ENCODE results near the gene NDUFS6.
"Not testable (repeated sequence)": the region's sequence is repeated elsewhere in the genome, so short reads cannot be mapped to it uniquely, and the experiment has no call there.

NDUFS6 gene

DNA sequence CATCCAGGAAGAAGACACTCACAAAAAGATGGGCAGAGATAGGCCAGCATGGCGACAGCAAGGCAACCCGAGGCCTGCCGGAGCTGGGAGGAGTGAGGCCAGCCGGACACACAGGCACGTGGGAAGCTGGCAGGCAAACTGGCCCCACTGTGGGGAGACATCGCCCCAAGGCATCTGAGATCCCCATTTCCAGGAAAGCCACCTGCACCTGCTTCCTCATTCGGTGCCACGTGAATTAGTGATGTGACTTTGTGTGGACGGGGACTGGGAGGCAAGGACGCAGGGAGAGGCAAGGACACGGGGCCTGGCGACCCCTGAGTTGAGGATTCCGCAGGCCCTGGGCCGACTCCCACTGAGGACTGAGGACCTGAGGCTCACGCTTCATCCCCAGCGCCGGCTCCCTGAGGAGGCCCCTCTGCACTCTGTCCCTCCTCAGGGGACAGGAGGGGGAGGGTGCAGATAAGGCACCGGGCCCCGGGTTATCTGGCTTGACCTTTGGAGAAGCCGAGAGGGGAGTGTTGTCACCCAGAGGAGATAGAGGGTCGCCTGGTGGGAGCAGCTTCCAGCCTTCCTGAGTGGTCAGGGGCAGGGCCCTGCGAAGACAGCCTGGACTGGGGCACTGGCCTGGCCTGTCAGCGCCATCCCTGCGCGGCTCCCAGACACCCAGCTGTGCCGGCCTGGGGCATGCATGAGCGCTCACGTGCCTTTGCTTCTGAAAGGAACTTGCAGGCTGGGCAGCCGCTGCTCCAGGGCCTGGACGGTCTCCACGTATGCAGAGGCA is 39.7 kb downstream of the NDUFS6 start:
- in situ Hi-C loops (cut with MboI; ENCODE audit: low pct_unique_long_range_greater_than_20kb, low sequenced_read_pairs) = no loop called here
- no peak for DNase-seq

- in situ Hi-C loops (cut with MboI; ENCODE audit: low pct_unique_long_range_greater_than_20kb, low sequenced_read_pairs) = no loop called here
- no peak for DNase-seq
These were observed 41.0 kb downstream of the NDUFS6 start for GRCh38 chr5:1842004-1842819.

DNA sequence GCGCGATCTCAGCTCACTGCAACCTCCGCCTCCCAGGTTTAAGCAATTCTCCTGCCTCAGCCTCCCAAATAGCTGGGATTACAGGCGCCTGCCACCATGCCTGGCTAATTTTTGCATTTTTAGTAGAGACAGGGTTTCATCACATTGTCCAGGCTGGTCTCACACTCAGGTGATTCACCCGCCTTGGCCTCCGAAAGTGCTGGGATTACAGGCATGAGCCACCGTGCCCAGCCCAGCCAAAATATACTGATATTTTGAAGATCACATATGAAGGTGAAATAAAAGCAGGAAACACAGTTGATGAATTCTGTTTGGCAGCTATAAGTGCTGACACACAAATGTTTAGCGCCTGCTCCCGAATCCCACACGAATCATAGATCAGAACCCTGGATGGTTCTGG is 42.6 kb downstream of the NDUFS6 start:
- in situ Hi-C loops (cut with MboI; ENCODE audit: low pct_unique_long_range_greater_than_20kb, low sequenced_read_pairs); DNase-seq: not testable (repeated sequence)

- in situ Hi-C loops (cut with MboI; ENCODE audit: low pct_unique_long_range_greater_than_20kb, low sequenced_read_pairs) = no loop called here
These were observed 43.7 kb downstream of the NDUFS6 start for GRCh38 chr5:1844708-1845436.

GRCh38 chr5:1845696-1846095 is 44.5 kb downstream of the NDUFS6 start:
- in situ Hi-C loops (cut with MboI; ENCODE audit: low pct_unique_long_range_greater_than_20kb, low sequenced_read_pairs) = no loop called here
- no peak for DNase-seq

More at GRCh38 chr5:1844708-1845436, 43.7 kb downstream of the NDUFS6 start:
- DNase-seq = no peak

- in situ Hi-C loops (cut with MboI; ENCODE audit: low pct_unique_long_range_greater_than_20kb, low sequenced_read_pairs) = no loop called here
- no peak for DNase-seq
These were observed 45.4 kb downstream of the NDUFS6 start for GRCh38 chr5:1846583-1846982.

- in situ Hi-C loops (cut with MboI; ENCODE audit: low pct_unique_long_range_greater_than_20kb, low sequenced_read_pairs) = no loop called here
- DNase-seq = no peak
These were observed 45.8 kb downstream of the NDUFS6 start for GRCh38 chr5:1847056-1847455.

- in situ Hi-C loops (cut with MboI; ENCODE audit: low pct_unique_long_range_greater_than_20kb, low sequenced_read_pairs) = no loop called here
- DNase-seq = no peak
These were observed 46.4 kb downstream of the NDUFS6 start for GRCh38 chr5:1847611-1848010.

- in situ Hi-C loops (cut with MboI; ENCODE audit: low pct_unique_long_range_greater_than_20kb, low sequenced_read_pairs) = no loop called here
- no peak for DNase-seq
These were observed 49.3 kb downstream of the NDUFS6 start for GRCh38 chr5:1850324-1851154.

GRCh38 chr5:1851290-1851934 is 50.2 kb downstream of the NDUFS6 start:
- in situ Hi-C loops (cut with MboI; ENCODE audit: low pct_unique_long_range_greater_than_20kb, low sequenced_read_pairs) = no loop called here
- DNase-seq = no peak

- no peak for DNase-seq
- in situ Hi-C loops (cut with MboI; ENCODE audit: low pct_unique_long_range_greater_than_20kb, low sequenced_read_pairs) = no loop called here
These were observed 51.2 kb downstream of the NDUFS6 start for GRCh38 chr5:1852324-1852947.

DNA sequence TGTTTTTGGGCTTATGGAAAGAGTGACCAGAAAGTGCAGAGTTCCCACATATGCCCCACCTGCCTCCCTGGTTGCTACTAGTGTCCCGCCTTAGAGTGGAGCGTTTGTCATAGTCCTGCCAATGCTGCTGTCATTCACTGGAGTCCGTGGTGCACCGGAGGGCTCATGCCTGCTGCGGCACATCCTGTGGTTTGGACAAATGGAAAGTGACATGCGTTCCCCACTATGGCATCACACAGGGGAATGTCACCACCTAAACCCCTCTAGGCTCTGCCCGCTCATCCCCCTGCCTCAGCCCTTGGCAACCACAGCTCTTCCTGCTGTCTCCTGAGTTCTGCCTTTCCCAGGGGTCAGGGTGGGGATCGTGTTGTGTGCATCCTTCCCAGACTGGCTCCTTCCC is 52.3 kb downstream of the NDUFS6 start:
- DNase-seq = no peak
- in situ Hi-C loops (cut with MboI; ENCODE audit: low pct_unique_long_range_greater_than_20kb, low sequenced_read_pairs) = no loop called here

DNA sequence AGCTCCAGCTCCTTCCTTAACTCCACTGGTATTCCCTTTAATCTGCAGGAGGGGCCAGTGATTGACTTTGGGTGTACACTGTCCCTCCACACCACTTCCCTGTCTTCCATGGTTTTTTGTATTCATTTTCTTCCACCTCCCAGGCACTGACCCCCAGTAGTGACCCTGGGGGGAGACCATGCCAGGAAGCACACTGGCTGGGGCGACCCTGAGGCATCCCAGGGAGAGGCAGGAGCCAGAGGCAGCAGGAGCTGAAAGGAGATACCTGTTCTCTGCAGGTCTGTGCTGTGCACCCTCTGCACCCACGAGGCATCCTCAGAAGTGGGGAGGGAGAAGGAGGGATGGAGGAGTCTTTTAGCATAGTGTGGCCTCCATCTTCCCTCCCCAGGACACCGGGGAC is 53.9 kb downstream of the NDUFS6 start:
- in situ Hi-C loops (cut with MboI; ENCODE audit: low pct_unique_long_range_greater_than_20kb, low sequenced_read_pairs) = no loop called here
- DNase-seq = no peak

GRCh38 chr5:1855596-1855995 is 54.4 kb downstream of the NDUFS6 start:
- in situ Hi-C loops (cut with MboI; ENCODE audit: low pct_unique_long_range_greater_than_20kb, low sequenced_read_pairs) = no loop called here

DNA sequence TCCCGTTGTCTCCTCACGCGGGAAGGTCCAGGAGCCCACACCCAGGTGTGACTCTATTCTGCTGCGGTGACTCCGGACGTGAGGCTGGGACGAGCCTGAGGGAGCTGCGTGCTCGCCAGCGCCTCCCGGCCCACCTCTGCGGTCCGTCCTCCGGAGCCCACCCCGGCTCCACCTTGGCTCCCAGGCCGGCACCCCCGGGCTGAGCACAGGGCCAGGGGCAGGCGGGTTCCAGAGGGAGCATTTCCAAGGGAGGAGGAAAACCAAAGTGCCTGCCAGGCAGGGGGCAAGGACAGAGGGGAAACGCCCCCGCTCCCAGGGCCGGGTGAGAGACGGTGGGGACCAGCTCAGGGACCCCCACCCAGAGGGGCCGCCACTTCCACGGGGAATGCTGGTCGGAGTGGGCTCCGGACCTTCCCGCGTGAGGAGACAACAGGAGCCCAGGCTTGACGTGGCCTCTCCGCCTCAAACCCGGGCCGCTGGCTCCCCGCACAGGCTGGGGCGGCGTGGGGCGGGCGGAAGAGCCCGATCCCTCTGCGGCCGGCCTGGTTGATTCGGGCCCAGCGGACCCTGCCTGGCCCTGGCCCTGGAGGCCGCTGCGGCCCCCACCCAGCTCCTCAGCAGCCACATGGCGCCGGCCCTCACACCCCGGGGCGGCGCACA is 55.5 kb downstream of the NDUFS6 start:
- DNase-seq = no peak
- in situ Hi-C loops (cut with MboI; ENCODE audit: low pct_unique_long_range_greater_than_20kb, low sequenced_read_pairs) = no loop called here

More at GRCh38 chr5:1855596-1855995, 54.4 kb downstream of the NDUFS6 start:
- no peak for DNase-seq

DNA sequence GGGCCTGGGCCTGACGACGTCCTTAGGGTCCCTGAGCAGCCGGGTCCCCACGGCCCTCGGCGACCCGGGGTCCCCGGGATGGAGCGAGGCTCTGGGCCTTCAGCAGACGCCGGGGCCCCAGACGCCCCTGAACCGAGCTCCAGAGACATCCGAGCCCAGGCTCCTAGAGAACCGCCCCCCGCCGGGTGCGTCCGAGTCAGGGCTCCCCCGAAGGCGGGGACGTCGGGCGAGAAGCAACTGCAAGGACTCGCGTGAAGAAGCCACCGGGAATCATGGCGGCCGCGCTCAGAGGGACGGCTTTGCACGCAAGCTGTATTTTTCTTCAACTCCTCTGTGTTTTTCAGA is 56.0 kb downstream of the NDUFS6 start:
- in situ Hi-C loops (cut with MboI; ENCODE audit: low pct_unique_long_range_greater_than_20kb, low sequenced_read_pairs) = no loop called here

GRCh38 chr5:1858436-1858835 is 57.2 kb downstream of the NDUFS6 start:
- in situ Hi-C loops (cut with MboI; ENCODE audit: low pct_unique_long_range_greater_than_20kb, low sequenced_read_pairs) = no loop called here
- DNase-seq = no peak

More for the DNA sequence above, 56.0 kb downstream of the NDUFS6 start:
- DNase-seq = no peak

GRCh38 chr5:1859099-1859498 is 57.9 kb downstream of the NDUFS6 start:
- in situ Hi-C loops (cut with MboI; ENCODE audit: low pct_unique_long_range_greater_than_20kb, low sequenced_read_pairs) = no loop called here
- no peak for DNase-seq
